GM19438 (cell line): Measurements from ENCODE around the gene BPIFB1.

Experiments
- ATAC-seq: cut with Tn5 transposase; IDR thresholded peaks from one replicate; pipeline ENCODE4 v1.9.1; 2021; ENCODE audit warnings: low read depth; ENCODE audit not compliant: unreplicated experiment

Gene BPIFB1

DNA sequence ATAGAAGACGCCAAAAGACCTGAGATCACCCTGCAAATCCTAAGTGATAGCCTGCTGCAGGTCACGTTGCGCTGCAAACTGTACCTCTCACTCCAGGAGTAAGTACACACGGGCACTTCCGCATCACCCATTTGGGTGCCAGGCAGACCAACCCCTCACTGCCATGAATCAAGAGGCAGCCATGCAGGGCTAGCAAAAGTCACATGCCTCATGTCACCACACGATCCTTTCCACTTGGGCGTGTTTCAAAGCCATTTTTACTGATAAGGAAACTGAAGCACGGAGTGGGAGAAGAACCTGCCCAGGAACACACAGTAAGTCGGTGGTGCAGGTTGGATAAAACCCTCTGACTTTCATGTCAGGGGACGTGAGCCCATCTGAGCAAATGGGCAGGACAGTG lies 37.0 kb downstream of the BPIFB1 start:
- ATAC-seq: no peak

DNA sequence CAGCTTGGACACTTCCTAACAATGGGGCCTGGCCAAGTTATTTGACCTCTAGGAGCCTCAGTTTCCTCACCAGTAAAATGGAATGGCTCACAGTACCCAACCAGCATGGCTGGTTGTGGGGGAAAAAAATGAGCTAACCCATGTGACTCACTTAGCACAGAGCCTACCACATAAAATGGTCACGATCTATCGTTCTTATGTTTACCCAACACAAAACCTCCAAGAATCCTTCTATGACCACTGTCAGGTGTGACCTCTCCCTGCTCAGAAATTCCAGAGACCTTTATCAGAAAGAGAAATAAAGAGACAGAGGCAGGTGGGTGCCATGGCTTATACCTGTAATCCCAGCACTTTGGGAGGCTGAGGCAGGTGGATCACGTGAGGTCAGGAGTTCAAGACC lies 39.4 kb downstream of the BPIFB1 start:
- ATAC-seq: no peak

DNA sequence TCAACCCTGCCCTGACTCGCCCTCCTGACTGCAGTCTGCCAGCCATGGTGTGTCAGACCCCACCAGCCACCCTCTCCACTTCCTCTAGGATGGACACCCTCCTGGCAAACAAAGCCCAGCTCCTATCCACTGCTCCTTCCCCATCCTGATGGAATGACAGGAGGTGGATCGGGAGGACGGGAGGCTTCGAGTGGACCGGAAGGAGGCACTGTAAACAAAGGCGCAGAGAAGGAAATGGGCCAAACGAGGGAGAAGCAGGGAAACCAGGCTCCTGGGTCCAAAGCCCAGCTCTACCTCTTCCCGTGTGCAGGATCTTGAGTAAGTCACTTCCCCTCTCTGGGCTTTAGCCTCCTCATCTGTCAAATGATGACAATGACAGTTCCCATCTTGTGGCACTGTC lies 40.2 kb downstream of the BPIFB1 start:
- no peak for ATAC-seq

DNA sequence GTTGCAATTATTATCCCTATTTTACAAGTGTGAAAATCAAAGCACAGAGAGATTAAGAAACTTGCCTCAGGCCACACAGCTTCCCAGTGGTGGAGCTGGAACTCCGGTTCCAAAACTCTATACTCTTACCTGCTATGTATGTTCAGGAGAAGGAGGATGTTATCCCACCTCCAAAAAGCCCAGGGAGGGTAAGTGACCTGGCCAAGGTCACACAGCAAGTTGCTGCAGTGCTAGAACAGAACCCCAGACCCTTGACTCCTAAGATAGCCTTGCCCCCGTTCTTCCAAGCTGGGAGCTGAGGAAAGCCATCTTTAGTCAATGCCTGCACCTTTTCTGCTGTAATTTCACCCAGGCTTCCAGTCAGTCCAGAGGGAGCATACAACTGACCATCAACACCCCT lies 42.3 kb downstream of the BPIFB1 start:
- ATAC-seq: no peak

DNA sequence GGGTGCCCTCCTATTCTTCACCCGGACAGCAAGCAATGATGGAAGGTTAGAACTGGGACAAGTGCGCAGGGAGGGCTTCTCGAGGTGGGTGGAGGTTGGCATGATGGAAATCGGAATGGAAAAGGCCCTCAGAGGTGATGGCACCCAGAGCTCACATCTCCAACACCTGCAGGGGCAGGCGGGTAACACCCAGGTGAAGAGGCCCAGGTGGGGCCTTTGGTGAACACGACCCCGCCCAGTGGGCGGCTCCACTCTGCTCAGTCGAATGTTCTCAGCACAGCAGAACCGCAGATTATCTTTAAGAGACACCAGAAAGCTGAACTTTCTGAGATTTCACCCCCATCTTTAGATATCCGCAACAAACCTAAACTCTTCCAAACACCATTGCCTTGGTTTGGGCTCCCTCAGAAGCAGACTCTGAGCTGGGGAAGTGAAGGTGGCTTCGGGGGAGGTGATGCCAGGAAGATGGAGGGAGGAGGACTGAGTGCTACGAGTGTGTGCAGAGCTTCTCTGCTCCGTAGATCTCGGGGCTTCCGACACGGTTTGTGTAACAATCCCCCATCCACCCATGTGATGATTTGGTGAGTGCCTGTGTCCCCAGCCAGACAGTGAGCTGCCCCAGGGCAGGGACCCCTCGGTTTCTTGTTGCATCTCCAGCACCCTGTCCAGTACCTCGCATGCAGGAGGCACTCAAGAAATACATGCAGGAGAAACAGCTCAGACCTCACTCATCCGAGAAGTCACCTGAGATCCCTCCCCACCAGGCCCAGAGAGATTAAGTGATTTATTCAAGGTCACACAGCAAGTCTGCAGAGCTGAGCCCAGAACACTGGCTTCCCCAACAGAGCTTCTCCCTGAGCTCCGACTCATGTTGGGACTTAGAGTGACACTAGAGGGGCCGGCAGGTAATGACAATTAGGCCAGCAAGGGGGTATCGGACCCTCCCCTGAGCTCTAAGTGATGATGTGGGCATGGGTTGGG lies 45.4 kb downstream of the BPIFB1 start:
- no peak for ATAC-seq

DNA sequence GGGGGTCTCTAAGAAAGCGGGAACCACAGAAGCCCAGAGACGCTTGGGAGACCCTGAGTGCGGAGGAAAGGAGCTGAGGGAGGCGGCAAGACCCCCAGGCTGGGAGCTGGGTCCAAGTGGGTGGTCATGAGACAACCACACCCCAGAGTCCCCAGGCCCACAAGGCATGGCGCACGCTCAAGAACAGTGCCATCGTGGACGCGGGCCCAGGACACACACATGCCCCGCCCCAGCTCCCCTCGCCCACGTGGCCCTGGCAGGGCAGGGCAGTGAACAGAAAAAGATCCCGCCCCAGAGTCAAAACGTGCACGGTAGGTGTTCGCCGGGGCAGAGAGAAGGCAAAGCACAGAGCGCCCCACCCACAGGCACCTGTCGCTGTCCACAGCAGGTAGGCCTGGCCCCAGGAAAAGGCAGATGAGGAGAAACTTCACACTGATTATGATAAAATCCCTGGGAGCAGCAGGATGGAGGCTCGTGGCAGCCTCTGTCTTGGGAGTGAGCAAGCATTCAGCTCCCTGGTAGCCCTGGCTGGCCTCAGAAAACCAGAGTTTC lies 50.0 kb downstream of the BPIFB1 start:
- no peak for ATAC-seq

DNA sequence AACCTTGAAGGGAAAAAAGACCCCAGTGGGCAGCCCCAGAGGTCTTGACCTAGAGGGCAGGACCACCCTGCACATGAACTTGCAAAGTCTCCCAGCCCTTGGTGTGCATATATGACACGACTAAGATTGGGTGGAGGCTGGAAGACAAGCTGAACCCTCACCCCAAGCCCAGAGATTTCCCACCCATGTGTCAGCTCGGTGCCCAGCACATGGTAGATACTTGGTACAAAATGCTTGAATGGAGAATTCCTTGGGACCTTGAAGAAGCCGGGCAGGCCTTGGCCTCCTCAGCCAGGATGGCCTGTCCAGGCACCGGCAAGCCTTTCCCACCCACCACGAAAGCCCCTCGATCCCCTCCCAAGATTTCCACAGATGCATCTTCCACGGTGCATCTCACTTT lies 50.6 kb downstream of the BPIFB1 start:
- no peak for ATAC-seq

DNA sequence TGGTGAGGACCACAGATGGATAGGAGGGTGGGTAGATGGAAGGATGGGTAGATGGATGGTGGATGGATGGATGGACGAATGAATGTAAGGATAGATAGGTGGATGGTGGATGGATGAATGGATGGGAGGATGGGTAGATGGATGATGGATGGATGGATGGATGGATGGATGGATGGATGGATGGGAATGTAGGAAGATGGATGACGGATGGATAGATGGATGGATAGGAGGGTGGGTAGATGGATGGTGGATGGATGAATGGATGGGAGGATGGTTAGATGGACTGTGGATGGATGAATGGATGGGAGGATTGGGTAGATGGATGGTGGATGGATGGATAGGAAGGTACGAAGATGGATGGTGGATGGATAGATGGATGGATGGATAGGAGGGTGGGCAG lies 51.1 kb downstream of the BPIFB1 start:
- no peak for ATAC-seq

DNA sequence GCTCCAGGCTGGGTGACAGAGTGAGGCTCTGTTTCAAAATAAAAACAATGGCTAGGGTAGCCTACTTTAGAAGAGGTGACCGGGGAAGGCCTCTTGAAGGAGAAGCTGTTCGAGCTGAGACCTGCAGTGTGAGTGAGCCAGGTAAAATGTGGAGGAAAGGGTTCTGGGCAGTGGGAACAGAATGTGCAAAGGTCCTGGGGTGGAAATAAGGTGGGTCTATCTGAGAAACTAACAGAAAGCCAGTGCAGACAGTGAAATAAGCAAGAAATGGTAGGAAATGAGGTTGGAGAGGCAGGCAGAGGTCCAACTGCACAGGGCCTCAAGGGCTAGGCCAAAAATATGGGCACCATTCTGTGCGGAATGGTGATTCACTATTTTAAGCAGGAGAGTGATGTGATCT lies 53.4 kb downstream of the BPIFB1 start:
- ATAC-seq: no peak

DNA sequence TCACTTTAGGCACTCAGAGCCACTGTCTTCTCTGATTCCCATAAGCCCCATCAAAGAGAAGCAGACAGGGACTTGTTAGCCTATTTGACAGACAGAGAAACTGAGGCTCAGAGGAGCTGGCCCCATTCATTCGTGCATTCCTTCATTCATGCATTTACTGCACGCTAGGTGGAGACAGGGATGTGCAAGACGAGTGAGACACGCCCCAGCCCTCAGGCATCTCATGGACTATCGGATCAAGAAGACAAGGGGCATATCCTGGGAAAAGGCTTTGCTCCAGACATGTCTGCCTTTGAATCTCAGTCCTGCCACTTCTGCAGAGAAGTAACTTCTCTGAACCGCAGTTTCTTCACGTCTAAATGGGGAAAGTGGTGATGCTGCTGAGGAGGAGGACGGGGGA lies 54.1 kb downstream of the BPIFB1 start:
- ATAC-seq: no peak

DNA sequence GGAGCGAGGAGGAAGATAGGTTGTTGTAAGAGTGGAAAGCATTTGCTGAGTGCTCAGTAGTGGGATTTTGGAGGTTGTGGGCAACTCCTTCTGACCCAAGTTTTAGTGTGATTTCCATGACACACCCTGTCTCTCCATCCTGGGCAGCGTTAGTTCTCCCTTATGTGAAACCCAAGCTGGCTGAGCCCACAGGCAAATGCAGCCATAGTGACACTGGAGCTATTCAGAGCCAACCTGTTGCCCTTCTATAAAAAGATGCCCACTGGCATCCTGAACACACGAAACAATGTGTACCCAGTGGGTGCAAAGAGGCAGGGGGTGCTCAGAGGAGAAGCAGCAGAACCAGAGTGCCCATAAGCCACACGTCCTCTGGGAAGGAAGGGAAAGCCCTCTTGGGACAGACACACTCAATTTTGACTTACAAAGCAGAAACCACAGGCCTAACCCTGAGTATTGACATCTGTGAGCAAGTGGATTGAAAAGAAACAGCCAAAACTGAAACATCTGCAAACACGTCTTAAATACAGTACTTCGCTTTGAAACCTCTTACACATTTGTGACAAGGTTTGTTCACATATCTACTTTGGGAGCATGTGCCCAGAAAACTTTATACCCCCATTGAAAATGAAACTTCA lies 54.6 kb downstream of the BPIFB1 start:
- no peak for ATAC-seq

DNA sequence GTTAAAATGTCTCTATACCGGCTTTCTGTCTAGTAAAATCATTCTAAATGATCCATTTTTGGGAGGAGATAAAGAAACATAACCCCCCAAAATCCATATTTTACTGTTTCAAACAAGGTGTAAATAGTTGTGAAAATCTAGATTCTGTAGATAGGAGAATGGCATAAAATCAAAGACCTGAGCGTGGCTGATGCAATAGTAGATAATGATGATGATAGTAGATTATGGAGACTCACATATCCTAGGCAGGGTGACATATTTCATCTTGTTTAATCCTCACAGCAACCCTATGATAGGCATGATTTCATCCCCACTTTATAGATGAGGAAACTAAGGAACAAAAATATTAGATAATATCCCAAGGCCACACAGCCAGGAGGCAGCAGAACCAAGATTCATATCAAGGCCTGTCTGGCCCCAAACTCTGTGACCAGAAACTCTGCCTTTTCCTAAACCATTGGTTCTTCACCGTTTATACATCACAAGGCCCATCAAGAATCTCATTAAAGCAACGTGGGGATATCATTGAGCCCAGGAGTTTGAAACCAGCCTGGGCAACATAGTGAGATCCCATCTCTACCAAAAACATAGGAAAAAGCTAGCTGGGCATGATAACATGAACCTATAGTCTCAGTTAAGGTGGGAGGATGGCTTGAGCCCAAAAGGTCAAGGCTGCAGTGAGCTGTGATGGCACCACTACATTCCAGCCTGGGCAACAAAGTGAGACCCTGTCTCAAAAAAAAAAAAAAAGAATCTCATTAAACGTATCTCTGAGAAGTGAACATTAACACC lies 55.6 kb downstream of the BPIFB1 start:
- ATAC-seq: no peak

DNA sequence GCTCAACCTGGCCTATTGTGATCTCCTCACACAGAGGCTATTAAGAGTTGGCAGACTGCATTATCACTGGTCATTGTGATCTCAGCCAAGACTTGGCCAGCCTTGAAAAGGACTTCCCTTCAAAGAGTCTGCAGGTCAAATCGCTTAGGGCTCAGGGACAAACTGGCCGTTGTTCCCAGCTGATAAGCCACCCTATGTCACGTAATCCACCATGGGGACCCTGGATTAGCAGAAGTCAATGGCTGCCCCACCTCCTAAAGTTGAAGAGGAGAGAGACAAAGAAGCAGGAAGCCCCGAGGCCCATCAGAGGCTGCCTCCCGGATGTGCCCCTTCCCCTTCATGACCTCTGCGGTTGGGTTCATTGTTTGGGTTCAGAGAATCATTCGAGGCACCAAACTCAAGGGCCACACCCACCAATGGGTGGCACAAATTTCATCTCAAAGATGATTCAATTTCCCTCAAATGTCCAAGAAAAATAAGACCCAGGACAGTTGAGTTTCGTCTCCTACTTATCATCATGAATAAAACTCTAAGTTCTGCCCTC lies 56.6 kb downstream of the BPIFB1 start:
- no peak for ATAC-seq

DNA sequence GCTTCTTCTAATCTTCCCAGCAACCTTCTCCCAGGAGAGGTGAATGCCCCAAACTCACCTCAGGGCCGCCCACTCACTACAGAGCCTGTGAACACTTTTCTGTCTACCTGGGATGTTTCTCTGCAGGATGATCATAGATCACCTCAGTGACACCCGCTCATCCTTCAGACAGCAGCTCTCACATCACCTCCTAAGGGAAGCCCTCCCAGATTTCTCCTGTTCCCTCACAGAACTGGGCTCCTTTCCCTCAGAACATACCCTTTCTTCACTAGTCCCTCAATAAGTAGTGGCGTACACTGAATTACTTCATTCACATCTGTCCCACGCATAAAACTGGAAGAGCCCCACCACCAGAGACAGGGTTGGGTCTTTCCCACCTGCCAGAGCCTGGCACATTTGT lies 60.5 kb downstream of the BPIFB1 start:
- no peak for ATAC-seq

DNA sequence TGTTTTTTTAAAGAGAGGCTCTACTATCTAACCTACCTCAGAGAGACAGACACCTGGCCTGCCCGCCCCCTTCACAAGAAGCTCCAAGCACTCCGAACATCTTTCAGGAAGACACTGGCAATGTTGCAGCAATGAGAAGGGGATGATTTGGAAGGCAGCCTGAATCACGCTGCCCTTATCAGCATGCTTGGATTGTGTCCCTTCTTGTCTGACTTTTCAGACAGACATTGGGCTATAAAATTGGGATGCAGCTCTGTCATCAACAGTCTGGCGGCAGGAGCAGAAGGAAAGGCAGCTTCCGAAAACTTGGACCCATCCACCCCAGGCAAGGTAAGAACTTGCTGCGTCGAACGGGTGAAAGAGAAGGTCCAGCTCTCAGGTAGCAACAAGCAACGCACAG lies 62.3 kb downstream of the BPIFB1 start:
- no peak for ATAC-seq

DNA sequence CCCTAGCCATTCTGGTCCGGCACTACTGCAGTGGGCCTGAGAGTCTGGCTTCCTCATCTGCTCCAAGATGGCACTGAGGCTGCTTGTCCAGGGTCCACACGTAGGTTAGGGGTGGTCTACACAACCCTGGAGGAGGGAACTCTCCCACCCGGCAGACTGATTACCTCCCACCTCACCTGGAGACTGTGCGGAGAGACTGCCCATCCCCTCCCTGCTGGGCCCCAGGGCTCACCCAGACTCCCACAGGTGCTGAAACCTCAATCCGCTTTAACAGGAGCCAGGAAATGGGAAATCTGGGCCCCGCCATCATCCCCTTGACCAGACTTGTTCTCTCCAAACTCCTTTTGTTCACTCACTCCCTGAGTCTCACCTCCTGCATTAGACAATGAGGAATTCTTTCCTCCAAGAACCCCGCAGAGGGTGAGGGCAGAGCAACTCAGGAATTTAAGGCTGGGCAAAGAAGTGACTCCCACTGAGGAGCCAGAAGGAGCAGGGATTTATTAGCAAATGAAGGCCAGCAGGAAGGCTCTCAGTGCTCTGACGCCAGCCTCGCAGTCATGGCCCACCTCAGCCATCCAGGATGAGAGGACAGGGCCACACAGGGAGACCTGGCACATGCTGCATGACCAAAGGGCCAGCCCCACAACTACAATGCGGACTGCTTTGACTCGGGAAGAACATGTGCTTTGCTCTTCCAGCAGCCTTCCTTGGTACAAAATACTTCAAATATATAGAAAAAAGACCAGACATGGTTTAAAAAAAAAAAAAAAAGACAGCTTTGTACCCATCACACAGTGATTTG lies 65.3 kb downstream of the BPIFB1 start:
- no peak for ATAC-seq

DNA sequence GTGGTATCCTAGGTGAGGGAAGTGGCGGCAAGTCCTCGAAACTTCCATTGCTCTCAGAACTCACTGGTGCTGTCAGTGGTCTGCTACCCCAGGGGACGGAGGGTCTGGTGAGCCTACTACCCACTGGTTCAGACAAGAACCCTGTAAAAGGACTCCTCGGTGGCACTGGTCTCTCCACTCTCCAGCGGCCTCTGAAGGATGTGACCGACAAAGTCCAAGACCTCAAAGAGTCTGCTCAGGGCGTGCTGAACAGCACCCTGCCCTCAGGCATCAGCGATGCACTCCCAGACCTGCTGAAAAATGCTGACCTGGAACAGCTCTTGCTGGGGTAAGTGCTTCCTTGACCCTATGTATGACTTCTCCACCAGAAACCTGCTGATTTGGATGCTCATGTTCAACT lies 66.5 kb downstream of the BPIFB1 start:
- ATAC-seq: no peak

DNA sequence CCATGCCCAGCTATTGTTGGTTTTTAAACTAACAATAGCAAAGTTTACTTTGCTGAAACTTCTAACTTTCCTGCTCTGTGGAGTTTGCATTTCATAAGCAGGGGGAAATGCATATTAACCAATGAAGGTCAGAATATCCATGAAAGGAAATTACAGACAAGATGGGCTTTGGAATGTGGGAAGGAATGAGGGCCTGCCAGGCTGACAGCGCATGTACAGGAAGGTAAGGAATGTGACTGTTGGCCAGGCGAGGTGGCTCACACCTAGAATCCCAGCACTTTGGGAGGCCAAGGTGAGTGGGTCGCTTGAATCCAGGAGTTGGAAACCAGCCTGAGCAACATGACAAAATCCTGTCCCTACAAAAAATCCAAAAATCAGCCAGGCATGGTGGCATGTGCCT lies 68.7 kb downstream of the BPIFB1 start:
- no peak for ATAC-seq

DNA sequence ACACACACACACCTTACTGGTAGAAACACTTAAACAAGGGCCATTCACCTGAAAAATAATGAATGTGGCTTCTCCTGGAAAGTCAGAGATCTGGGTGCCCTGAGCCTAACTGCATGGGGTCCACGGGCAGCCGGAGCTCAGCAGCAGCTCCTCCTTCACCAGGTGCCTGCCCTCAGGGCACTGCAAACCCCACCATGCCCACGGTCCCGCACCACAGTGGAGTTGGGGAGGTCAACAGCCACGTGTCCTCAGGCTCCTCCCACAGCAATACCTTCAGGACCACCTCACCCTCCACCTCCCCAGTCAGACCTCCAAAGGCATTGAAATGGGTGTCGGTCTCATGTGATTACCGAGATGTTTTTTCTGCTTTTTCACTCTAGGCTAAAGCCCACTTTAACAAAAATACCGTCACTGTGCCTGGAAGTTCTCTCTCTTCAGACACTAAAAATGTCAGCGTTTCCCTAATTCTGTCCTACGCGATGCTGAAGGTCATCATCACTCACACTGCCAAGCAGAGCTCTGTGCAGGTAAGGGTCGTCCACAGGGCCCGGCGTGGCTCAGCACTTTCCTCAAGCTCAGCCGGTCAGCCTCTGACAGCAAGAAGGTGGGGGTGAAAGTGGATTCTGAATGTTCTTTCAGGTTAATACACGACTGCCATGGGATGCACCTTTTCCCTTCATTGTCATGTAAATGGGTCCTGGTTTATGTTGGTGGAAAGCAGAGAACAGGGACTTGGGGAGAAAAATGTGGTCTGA lies 69.4 kb downstream of the BPIFB1 start:
- no peak for ATAC-seq
